GM19452 (cell line): ENCODE data around the gene TMEM129.

Experiments used
- ATAC-seq: cut with Tn5 transposase; IDR thresholded peaks from one replicate; pipeline ENCODE4 v1.9.1; 2021; ENCODE audit not compliant: unreplicated experiment

The TMEM129 gene

DNA sequence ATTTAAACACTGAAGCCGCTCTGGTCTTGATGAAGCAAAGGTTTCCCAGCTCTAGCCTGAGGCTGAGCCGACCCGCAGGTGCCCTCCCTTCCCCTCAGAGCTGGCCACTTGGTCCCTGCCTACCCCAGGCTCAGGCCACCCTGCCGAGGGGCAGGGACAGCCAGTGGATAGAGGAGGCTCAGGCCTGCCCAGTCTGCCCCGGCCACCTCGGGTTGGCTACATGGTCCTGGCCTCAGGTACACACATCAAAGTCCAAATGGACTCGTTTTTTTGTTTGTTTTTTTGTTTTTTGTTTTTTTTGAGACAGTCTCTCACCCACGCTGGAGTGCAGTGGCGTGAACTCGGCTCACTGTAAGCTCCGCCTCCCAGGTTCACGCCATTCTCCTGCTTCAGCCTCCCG lies 24.0 kb upstream of the TMEM129 start:
- ATAC-seq: no peak

- ATAC-seq: no peak
Observed at GRCh38 chr4:1744552-1744951, 23.4 kb upstream of the TMEM129 start.

DNA sequence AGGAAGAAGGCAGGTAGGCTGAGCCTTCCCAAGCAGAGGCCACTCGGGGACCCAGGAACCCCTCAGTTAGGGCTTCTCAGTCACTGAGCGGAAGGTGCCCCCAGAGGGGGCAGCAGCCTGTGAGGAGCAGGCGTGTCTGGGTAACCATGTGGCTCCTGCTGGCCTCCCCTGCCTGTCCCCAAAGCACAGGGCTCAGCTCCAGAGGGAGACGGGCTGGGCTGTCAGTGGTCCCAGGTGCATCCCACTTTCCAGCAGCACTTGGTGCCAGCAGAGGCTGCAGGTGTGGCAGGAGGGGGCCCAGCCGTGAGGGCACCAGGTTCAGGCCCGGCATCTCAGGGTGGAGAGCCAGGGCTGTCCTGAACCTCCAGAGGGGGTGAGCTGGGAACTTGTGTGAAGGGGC lies 22.9 kb upstream of the TMEM129 start:
- ATAC-seq: no peak

DNA sequence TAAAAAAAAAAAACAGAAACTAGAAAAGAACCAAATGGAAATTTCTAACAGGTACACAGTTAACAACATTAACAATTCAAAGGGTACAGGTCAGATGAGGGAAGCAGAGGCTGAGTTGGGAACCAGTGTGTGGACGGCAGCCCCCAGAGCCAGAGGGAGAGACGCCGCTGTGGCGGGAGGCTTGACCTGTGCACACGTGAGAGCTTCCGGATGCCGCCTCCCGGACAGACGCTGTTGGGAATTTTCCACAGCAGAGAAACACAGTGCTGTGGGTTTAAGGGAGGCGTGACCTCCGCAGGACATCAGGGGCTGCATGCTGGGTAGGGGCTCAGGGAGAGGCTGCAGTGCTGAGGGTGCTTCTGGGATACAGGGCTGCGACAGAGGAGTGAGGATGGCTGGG lies 22.4 kb upstream of the TMEM129 start:
- ATAC-seq: no peak

DNA sequence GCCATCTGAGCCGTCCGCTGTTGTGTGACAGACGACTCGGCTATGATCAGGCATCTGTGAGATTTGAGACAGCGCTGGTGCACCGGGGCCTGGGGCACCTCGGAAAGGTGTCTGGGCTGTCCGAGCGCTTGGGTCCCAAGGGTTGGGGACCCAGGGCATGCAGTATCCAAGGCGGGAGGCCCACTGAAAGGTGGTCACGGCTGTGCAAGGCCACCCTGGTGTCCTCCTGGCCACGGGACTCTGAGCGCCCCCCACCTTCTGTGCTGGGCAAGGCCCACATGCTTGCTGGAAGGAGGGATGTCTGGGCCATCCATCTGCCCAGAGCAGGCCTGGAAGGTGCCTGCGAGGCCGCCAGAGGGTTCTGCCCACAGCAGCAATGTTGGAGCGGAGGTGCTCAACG lies 20.1 kb upstream of the TMEM129 start:
- ATAC-seq: no peak

DNA sequence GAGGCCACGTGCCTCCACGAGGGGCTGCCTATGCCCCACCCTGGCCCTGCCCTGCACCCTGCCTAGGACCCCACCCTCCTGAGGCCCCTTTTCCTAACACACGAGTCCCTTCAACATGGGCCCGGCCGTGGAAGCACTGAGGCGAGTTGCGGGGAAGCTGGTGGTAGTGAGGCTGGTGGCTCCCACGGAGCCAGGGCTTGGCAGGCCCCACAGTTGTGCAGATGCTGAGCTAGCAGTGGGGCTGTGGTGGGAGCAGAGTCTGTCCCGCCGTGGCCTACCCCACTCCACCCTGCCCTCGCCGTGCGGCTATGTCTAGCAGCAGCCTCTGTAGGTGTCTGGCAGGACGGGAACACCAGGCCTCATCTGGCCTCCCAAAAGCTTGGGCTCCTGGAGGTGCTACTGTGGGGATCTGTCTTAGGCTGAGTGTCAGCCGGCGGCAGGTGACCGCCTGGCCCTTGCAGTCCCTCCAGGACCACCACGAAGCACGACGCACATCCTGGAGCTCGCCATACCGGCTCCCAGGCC lies 19.0 kb upstream of the TMEM129 start:
- no peak for ATAC-seq

DNA sequence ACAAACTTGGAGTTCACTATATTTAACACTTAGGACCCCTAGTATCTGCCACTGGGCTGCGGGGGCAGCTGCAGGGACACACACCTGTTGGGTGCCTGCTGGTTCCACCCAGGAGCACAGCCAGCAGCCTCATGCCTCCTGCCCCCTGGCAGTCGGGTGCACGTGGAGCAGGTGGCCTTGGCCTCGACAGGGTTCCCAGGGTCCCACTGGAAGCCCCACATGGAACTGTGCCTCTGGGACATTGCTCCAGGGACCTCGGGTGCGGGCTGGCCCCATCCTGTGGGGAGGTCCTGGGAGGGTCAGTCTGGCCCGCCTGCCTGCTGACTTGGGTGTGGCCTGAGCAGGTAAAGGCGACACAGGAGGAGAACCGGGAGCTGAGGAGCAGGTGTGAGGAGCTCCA lies 18.2 kb upstream of the TMEM129 start:
- no peak for ATAC-seq

DNA sequence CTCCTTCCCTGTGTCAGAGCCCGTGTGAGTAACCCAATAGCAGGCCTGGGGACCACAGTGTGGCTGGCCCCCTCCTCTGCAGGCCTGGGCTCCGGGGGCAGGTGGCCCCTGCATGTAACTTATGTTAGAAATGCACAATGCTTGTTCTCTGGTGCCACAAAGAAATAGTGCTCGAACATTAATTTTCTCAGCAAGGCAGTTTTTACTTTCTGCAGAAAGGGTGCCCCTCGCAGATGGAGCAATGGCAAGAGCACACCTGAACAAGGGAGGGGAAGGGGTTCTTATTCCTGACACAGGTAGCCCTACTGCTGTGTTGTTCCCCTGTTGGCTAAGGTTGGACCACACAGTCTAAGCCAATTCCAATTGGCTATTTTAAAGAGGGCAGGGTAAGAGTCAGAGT lies 17.3 kb upstream of the TMEM129 start:
- no peak for ATAC-seq

DNA sequence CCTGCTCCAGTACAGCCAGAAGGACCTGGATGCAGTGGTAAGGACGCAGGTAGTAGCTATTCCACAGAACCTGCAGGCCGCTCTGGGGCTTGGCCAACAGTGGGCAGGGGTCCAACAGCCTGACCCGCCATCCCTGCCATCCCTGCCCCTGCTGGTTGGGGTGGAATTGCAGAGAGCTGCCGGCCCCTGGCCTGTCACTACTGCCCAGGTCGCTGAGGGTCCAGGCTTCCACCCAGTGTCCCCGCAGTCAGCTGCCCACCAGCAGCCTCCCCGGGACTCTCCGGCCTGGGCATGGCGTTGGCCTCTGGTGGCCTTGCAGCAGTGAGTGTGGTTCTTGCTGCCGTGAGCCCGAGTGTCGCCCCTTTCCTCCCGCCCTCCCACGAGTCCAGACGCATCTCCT lies 16.5 kb upstream of the TMEM129 start:
- ATAC-seq: no peak

GRCh38 chr4:1736812-1737211 lies 15.7 kb upstream of the TMEM129 start:
- ATAC-seq: no peak

GRCh38 chr4:1735215-1735614 lies 14.1 kb upstream of the TMEM129 start:
- ATAC-seq: no peak

- no peak for ATAC-seq
Observed at GRCh38 chr4:1732911-1733310, 11.8 kb upstream of the TMEM129 start.

DNA sequence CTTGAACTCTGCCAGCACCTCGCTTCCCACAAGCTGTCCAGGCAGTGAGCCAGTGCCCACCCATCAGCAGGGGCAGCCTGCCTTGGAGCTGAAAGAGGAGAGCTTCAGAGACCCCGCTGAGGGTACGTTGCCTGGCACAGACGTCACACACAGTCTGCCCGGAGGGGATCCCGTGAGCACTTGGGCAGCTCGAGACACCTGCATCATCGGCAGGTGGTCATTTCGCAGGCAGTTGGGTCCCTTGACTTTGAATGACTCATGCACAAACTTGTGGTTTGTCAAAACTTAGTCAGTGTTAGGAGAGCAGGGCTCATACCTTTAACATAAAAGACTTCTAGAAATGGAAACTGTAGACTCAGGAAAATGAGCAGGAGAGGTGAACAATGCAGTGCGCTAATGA lies 10.1 kb upstream of the TMEM129 start:
- ATAC-seq: no peak

GRCh38 chr4:1730532-1731135 lies 9.5 kb upstream of the TMEM129 start:
- ATAC-seq: no peak

DNA sequence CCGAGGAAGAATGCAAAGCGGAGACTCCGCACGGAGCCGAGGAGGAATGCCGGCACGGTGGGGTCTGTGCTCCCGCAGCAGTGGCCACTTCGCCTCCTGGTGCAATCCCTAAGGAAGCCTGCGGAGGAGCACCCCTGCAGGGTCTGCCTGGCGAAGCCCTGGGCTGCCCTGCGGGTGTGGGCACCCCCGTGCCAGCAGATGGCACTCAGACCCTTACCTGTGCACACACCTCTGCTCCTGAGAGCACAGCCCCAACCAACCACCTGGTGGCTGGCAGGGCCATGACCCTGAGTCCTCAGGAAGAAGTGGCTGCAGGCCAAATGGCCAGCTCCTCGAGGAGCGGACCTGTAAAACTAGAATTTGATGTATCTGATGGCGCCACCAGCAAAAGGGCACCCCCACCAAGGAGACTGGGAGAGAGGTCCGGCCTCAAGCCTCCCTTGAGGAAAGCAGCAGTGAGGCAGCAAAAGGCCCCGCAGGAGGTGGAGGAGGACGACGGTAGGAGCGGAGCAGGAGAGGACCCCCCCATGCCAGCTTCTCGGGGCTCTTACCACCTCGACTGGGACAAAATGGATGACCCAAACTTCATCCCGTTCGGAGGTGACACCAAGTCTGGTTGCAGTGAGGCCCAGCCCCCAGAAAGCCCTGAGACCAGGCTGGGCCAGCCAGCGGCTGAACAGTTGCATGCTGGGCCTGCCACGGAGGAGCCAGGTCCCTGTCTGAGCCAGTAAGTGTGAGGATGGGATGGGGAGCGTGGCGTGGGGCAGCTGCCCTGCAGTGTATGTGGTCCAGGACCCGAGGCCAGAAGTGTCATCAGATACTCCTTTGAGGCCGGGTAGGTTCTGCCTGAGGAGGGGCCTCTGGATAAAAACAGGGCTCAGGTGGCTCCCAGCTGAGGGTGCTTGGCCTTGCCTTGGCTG lies 7.2 kb upstream of the TMEM129 start:
- ATAC-seq: no peak

DNA sequence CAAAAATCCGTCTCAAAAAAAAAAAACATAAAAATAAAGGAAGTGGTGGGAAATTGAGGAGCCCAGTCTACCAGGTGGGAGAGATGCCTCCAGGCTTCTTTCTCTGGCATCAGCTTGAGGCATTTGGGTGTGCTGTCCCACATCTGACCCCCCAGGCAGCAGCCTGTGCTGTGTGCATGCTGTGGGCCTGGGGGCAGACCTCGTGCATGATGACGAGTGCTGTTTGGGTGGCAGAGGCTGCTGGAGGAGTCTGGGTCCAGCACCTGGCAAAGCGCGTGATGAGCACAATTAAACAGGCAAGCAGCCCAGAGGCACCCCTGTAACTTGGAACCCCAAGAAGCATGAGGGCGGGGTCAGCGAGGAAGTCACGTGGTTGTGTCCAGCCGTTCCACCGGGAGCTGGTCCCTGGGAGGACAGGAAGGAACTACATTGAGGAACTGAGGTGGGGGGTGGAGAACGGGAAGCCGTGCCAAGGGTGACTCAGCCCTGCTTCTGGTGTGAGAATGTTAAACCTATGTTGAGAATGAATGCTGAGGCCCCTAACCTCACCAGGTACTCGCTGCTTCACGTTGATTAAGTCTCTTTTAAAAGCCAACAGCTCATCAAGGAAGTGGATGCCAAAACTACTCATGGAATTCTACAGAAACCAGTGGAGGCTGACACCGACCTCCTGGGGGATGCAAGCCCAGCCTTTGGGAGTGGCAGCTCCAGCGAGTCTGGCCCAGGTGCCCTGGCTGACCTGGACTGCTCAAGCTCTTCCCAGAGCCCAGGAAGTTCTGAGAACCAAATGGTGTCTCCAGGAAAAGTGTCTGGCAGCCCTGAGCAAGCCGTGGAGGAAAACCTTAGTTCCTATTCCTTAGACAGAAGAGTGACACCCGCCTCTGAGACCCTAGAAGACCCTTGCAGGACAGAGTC lies 6.3 kb upstream of the TMEM129 start:
- ATAC-seq: no peak

DNA sequence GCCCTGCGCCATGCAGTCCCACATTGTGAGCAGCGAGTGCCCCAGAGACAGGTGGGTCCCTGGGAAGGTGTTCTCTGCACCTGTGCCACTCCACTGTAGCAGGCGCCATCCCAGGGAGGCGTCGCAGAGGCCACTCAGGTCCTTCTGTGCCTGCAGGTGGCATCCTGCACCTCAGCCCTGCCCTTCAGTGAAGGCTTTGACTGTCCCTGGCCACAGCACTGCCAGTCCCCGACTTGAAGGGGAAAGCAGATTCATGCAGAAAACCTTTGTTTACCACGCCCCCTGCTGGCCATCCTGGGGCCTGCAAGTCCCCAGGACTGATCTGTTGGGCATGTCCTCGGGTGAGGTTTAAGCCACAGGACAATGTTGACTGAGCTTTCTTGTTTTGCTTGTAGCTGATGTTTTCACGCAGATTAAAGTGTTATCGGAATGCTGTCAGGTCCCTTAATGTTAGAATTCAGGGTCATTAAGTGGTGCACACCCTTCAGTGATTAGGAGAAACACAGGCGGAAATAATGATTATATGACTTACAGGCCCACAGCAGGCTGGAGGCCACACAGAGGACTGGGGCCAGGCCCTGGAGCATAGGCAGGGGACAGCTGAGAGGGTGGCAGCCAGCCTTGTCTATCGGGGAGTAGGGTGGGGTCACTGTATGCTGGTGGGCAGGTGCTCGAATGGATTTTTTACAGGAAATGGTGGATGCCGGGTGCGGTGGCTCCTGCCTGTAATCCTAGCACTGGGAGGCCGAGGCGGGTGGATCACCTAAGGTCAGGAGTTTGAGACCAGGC lies 5.2 kb upstream of the TMEM129 start:
- no peak for ATAC-seq

GRCh38 chr4:1725521-1725920 lies 4.4 kb upstream of the TMEM129 start:
- ATAC-seq: no peak

- ATAC-seq: no peak
Observed at GRCh38 chr4:1723131-1723801, 2.1 kb upstream of the TMEM129 start.

GRCh38 chr4:1722551-1723118 lies 1.5 kb upstream of the TMEM129 start:
- ATAC-seq: no peak
